Measurements from ENCODE around the gene ZC3H11A.

DNA sequence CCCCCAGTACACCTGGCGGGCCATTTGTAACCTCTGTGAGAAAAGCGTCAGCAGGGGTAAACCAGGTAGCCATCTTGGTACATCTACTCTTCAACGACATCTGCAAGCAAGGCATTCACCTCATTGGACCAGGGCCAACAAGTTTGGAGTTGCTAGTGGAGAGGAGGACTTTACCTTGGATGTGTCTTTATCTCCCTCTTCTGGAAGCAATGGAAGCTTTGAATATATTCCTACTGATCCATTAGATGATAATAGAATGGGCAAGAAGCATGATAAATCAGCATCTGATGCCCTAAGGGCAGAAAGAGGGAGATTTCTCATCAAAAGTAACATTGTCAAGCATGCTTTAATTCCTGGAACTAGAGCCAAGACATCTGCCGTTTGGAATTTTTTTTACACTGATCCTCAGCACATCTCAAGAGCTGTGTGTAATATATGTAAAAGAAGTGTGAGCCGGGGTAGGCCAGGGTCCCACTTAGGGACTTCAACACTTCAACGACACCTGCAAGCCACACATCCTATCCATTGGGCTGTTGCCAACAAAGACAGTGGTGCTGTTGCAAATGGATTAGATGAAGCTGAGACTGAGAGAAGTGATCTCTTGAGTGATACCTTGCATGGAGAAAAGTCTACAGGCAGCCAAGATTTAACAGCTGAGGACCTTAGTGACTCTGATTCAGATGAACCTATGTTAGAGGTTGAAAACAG lies 2.7 kb downstream of the ZC3H11A start:
- TF ChIP-seq POLR2AphosphoS5 (IDR thresholded peaks at IDR 0.05), result no peak
- TF ChIP-seq, protein P1, sequence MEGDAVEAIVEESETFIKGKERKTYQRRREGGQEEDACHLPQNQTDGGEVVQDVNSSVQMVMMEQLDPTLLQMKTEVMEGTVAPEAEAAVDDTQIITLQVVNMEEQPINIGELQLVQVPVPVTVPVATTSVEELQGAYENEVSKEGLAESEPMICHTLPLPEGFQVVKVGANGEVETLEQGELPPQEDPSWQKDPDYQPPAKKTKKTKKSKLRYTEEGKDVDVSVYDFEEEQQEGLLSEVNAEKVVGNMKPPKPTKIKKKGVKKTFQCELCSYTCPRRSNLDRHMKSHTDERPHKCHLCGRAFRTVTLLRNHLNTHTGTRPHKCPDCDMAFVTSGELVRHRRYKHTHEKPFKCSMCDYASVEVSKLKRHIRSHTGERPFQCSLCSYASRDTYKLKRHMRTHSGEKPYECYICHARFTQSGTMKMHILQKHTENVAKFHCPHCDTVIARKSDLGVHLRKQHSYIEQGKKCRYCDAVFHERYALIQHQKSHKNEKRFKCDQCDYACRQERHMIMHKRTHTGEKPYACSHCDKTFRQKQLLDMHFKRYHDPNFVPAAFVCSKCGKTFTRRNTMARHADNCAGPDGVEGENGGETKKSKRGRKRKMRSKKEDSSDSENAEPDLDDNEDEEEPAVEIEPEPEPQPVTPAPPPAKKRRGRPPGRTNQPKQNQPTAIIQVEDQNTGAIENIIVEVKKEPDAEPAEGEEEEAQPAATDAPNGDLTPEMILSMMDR (IDR thresholded peaks at IDR 0.05), result no peak
- no peak for TF ChIP-seq POLR2A (IDR thresholded peaks at IDR 0.05)
